Left cardiac atrium (tissue), 4 donors: Measurements from ENCODE around the gene HIF3A. TPM values are rescaled to one million over a fixed set of nuclear protein-coding genes. Genes with fewer than 3 reads are reported as not detected.

ENCODE experiments used
- ATAC-seq, 2 donors: fragments of 200-7000 bp; cut with Tn5 transposase; one replicate each; pipeline ENCODE4 v1.9.1; 2020; ENCODE audit warnings: mild to moderate bottlenecking in 2 of 2, moderate library complexity in 2 of 2
- DNase-seq: peaks from one replicate; pipeline ENCODE4 v3.0.0-alpha.2; 2020
- intact Hi-C, 2 donors: fragments of 100-400 bp; cut with DNase I; formaldehyde crosslinking; loops; one replicate each; pipeline versions ENCODE4 v1.14.1 to v1.15.1; 2022 to 2023
- total RNA-seq, 2 donors: library from RNA; stranded (reverse); fragmentation: NEBNext Ultra II Directional; extraction: Animal tissue kit (Norgen Biotek cat#: 25700); gene quantifications; one replicate each; pipeline ENCODE4 v1.2.1, GENCODE V29; 2021
- donor health status: DM: no; HTN: yes; CAD: no.
- donor health status: DM: no; HTN: yes; CAD: no; lungs with severe emphysema.
- donor health status: DM: yes; HTN: yes; CAD: no.
- donor health status: Dilated cardiomyopathy.

HIF3A gene
- total RNA-seq, 2 donors from 2014 or later = 51.0 to 53.0 TPM

DNA sequence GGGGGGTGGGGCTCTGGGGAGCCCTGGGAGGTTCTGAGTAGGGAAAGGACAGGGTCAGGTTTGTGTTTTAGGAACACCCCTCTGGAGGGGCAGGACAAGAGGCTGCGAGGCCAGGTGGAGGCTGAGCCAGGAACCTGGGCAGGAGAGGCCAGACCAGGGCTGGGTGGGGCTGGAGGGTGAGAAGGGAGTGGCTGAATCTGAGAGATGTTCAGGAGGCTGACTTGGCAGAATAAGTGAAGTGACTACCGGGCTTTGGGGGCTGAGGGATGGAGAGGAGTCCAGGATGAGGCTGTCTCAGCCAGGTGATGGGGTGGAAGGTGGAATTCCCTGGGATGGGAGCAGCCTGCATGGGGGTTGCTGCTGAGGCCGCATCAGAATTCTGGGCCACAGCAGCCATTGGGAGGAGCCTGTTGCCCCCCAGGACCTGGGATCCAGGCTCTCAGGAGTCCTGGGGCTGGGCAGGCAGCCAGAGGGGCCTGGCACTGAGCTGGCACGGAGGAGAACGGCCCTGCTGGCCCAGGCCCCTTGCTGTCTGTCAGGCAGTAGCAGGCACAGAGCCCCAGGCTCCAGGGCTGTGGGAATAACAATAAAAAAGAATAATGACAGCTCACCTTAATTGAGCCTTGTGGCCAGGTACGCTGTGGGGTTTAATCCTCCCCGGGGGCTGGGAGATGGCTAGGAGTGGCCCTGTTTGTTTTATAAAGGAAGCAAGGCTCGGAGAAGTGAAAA lies 53.4 kb downstream of the HIF3A start:
- DNase-seq = no peak
- intact Hi-C loops = no loop called here
- no peak for ATAC-seq

- ATAC-seq (no peak), DNase-seq (no peak)
- intact Hi-C loops = no loop called here
These were observed 53.9 kb downstream of the HIF3A start for GRCh38 chr19:46350758-46351159.

DNA sequence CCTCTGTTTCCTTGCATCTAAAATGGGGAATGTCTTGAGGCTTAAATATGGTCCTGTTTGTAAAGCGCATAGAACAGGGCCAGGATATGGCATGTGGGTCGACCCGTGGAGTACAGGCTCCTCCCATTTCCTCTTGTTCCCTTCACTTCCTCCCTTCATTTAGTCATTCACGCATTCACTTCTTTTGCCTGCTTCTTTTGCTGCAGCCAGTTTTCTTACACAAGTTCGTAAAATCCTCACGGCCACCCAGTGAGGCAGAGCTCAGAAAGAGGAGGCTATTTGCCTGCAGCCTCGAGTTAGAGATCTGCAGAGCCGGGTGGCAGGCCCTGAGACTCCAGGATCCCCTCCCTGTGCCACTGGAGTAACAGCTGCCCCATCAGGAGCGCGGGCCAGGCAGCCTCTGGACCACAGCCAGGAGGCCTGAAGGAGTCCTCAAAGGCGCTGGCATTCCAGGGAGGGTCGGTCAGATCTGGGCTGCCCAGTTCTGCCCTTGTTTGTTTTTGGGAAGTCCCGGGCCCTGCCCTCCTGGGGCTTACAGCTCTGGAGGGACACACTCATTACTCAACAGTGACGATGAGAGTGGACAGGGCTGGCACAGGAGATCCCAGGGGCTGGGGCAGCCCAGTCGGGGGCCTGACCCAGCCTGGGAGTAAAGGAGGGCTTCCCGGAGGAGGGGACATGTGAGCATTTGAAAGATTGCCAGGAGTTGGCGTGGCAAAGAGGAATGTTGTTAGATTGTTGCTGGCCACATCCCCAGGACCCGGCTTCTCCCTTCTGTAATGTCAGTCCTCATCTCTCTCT lies 54.6 kb downstream of the HIF3A start:
- peak; percentile 58 for DNase-seq
- ATAC-seq = peak in 1 of 2 donors; percentile 7
- intact Hi-C loops = no loop called here

- ATAC-seq = peak; percentile 17 to 38
- intact Hi-C loops = no loop called here
- DNase-seq = peak; percentile 48
These were observed 57.1 kb downstream of the HIF3A start for GRCh38 chr19:46353730-46354528.

- ATAC-seq = peak; percentile 62 to 74
- DNase-seq = peak; percentile 60
- intact Hi-C loops = no loop called here
These were observed 58.6 kb downstream of the HIF3A start for GRCh38 chr19:46355234-46356148.

DNA sequence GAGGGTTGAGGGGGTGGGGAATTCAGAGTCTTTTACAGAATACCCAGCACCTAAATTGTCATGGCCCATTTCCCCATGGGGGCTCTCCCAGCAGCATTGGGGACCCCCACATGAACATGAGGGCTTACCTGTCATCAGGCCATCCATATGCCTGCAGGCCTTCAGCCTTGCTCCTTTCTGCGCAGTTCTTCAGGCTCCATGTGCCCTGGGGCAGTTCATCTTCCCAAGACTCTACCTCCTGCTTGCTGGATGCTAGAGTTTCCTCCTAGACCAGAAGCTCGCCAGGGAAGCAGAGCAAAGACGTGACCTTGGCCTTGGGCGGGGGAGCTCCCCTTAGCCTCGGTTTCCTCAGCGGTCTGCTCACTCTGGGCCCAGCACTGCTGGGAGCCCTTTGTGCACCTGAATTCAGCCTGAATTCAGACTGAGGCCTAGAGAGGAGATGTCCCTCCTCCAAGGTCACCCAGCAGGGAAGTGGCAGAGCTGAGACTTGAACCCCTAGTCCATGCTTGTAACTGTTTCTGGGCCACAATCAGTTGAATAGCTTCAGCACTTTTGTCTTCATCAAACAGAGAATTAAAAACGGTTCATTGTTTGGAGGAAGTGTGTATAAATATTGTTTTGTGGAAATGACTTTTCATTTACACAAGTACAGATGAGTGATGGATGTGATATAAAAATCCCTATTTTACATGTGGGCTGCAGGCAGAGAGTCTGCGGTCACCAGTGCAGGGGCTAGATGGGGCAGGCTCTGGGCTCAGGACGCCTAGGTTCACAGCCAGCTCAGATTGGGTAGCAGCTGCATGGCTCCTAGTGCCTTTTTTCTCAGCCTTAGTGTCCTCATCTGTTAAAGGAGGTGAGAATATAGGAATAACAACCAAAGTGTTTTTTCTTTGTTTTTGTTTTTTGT lies 59.6 kb downstream of the HIF3A start:
- ATAC-seq (no peak), DNase-seq (no peak)

GRCh38 chr19:46357846-46358583 lies 61.2 kb downstream of the HIF3A start:
- intact Hi-C loops = no loop called here
- no peak for DNase-seq
- ATAC-seq = no peak

More for the DNA sequence above, 59.6 kb downstream of the HIF3A start:
- intact Hi-C loops = no loop called here

DNA sequence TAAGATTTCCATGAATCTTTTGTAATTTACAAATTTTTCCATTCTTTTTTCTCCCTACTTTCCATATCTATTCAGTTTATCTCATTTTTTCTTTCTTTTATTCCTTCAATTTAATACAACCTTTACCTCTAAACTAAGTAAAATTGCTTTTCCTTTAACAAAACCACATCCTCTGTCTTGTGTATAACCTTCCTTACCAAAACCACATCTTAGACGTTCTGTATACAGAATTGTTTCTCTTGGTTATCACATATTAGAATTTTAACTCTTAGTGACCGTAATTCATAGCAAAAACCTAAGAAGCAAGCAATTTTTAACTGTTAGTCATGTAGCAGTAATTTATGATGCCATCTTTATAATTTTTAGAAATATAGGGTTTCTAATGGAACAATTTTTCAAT lies 65.1 kb downstream of the HIF3A start:
- ATAC-seq (no peak), DNase-seq (no peak)
- intact Hi-C loops = no loop called here

- no peak for DNase-seq
- ATAC-seq = no peak
- intact Hi-C loops = no loop called here
These were observed 67.5 kb downstream of the HIF3A start for GRCh38 chr19:46364359-46364758.

DNA sequence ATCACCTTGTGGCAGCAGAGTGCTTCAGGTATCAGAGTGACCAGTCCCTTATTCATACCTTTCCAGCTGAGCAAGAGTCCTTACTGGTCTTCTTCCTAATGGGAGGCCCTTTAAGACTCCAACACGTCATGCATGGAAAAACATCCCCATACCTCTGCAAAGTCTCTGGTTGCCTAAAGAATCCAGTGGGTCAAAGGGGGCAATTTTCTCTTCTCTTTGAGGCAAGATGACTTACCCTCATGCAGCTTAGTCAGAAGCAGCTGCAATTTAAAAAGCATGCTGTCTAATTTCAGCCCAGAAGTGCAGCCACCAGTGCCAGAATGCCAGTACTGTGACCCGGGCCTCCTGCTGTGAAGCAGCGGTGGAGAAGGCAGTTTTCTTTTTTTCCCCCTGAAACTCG lies 68.7 kb downstream of the HIF3A start:
- DNase-seq = no peak
- ATAC-seq = no peak
- intact Hi-C loops = no loop called here

- DNase-seq = no peak
- no peak for ATAC-seq
- intact Hi-C loops = no loop called here
These were observed 69.9 kb downstream of the HIF3A start for GRCh38 chr19:46366620-46367292.

DNA sequence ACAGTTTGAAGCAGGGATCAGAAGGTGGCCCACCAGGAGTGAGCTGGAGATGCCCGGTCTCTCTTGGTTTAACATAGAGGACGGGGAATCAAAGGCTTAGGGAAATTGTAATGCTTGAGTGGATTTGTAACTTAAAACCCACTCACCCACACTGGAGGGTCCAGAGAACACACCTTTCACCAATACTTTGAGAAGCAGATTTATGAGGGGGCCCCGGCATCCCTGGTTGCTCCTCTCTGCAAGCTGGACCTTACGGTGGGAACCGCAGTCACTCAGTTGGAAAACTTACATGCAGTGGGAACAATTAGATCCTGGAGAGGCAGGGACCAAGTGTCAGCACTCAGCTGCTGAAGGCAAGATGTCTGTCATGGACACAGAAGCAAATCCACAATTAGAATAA lies 70.6 kb downstream of the HIF3A start:
- no peak for ATAC-seq

DNA sequence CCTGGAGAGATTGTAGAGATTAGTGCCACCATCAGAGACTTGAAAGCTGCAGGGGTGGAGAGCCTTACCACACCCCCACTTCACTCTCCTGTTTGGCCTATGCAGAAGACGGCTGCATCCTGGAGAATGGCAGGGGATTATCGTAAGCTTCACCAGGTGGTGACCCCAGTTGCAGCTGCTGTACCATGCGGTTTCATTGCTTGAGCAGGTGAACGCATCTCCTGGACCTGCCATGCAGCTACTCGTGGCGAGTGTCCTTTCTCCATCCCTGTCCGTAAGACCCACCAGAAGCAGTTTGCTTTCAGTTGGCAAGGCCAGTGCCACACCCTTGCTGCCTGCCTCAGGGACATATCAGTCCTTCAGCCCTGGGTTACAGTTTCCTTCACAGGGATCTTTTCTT lies 71.3 kb downstream of the HIF3A start:
- no peak for ATAC-seq
- DNase-seq = no peak
- intact Hi-C loops = no loop called here

More for the DNA sequence above, 70.6 kb downstream of the HIF3A start:
- no peak for DNase-seq
- intact Hi-C loops = no loop called here

DNA sequence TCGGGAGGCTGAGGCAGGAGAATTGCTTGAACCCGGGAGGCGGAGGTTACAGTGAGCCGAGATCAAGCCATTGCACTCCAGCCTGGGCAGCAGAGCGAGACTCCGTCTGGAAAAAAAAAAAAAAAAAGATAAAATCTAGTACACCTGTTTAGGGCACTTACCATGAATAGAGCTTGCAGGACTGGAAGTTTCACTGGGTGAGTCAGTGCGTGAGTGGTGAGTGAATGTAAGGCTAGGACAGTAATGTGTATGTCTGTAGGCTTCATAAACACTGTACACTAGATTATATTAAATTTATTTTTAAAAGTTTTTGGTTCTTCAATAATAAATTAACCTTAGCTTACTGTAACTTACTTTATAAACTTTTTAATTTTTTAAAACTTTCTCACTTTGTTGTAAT lies 73.0 kb downstream of the HIF3A start:
- no peak for DNase-seq
- intact Hi-C loops = no loop called here
- ATAC-seq = no peak

- DNase-seq (no peak), ATAC-seq (no peak)
- intact Hi-C loops = no loop called here
These were observed 74.6 kb downstream of the HIF3A start for GRCh38 chr19:46371371-46371901.

GRCh38 chr19:46372901-46373490 lies 76.2 kb downstream of the HIF3A start:
- DNase-seq (no peak), ATAC-seq (peak; percentile 2 to 12)

More at GRCh38 chr19:46372901-46373490, 76.2 kb downstream of the HIF3A start:
- intact Hi-C loops = no loop called here
